HepG2 (cell line): Measurements from ENCODE around the gene TBX21. TPM values are rescaled to one million over a fixed set of nuclear protein-coding genes. Genes with fewer than 3 reads are reported as not detected.
A peak's percentile ranks its signal among the peaks of the same experiment; 100 is the strongest.

Experiments used
- BCLAF1 ChIP-seq: fragments of 450-650 bp; IDR thresholded peaks from 2 replicates; pipeline ENCODE4 v1.6.1; 2017; ENCODE audit warnings: mild to moderate bottlenecking
- CBX1 ChIP-seq: IDR thresholded peaks from one replicate; pipeline ENCODE4 v1.6.1; 2016; ENCODE audit warnings: antibody characterized with exemption, low read depth
- CC2D1A ChIP-seq: sonication (generic); formaldehyde crosslinking; IDR thresholded peaks from 2 replicates; pipeline ENCODE4 v1.8.1; 2023; ENCODE audit warnings: mild to moderate bottlenecking, missing genetic modification reagents
- CERS6 ChIP-seq: sonication (generic); formaldehyde crosslinking; IDR thresholded peaks from 2 replicates; pipeline ENCODE4 v1.5.0; 2020; ENCODE audit warnings: missing genetic modification reagents
- HINFP ChIP-seq: sonication (generic); formaldehyde crosslinking; IDR thresholded peaks from 2 replicates; pipeline ENCODE4 v1.4.0; 2020; ENCODE audit warnings: low read depth, mild to moderate bottlenecking, missing genetic modification reagents
- IKZF4 ChIP-seq: sonication (generic); formaldehyde crosslinking; IDR thresholded peaks from 2 replicates; pipeline ENCODE4 v1.5.1; 2020; ENCODE audit warnings: borderline replicate concordance, mild to moderate bottlenecking, low read depth, missing genetic modification reagents; ENCODE audit errors: not compliant biosample characterization
- MAFK ChIP-seq, 2 experiments: IDR thresholded peaks in 1 of 2; conservative IDR thresholded peaks in 1 of 2; 2 replicates each; pipeline ENCODE4 v1.6.1; 2011; ENCODE audit warnings: improper control_type of control experiment in 2 of 2, low read length in 2 of 2
- MATR3 ChIP-seq: sonication (generic); formaldehyde crosslinking; IDR thresholded peaks from 2 replicates; pipeline ENCODE4 v1.4.0; 2020; ENCODE audit warnings: missing genetic modification reagents
- RFX5 ChIP-seq: IDR thresholded peaks from 2 replicates; pipeline ENCODE4 v1.6.1; 2011; ENCODE audit warnings: low read depth, low read length, improper control_type of control experiment
- SALL2 ChIP-seq: sonication (generic); formaldehyde crosslinking; IDR thresholded peaks from 2 replicates; pipeline ENCODE4 v1.8.1; 2023; ENCODE audit warnings: mild to moderate bottlenecking, missing genetic modification reagents, inconsistent platforms
- TBX3 ChIP-seq: fragments of 450-650 bp; IDR thresholded peaks from 2 replicates; pipeline ENCODE4 v1.6.1; 2017; ENCODE audit warnings: antibody characterized with exemption, mild to moderate bottlenecking, inconsistent platforms, borderline replicate concordance
- TP53 ChIP-seq: sonication (generic); formaldehyde crosslinking; conservative IDR thresholded peaks from 2 replicates; pipeline ENCODE4 v1.4.0; 2020; ENCODE audit warnings: missing genetic modification reagents
- ZBTB26 ChIP-seq: IDR thresholded peaks from 2 replicates; pipeline ENCODE4 v1.6.1; 2016; ENCODE audit warnings: missing compliant biosample characterization, missing genetic modification reagents, borderline replicate concordance
- ZEB1 ChIP-seq: IDR thresholded peaks from 2 replicates; pipeline ENCODE4 v1.6.1; 2012; ENCODE audit warnings: mild to moderate bottlenecking, low read depth, inconsistent platforms; ENCODE audit not compliant: insufficient replicate concordance
- ZFY ChIP-seq: sonication (generic); formaldehyde crosslinking; IDR thresholded peaks from 2 replicates; pipeline ENCODE4 v1.4.0; 2020; ENCODE audit warnings: missing genetic modification reagents
- ZNF275 ChIP-seq: sonication (generic); formaldehyde crosslinking; IDR thresholded peaks from 2 replicates; pipeline ENCODE4 v1.8.0; 2022; ENCODE audit warnings: missing genetic modification reagents, mild to moderate bottlenecking, inconsistent platforms, borderline replicate concordance
- ZNF280B ChIP-seq: sonication (generic); formaldehyde crosslinking; IDR thresholded peaks from 2 replicates; pipeline ENCODE4 v1.5.0; 2020; ENCODE audit warnings: missing genetic modification reagents, mild to moderate bottlenecking, borderline replicate concordance
- ZNF33B ChIP-seq: sonication (generic); formaldehyde crosslinking; IDR thresholded peaks from 2 replicates; pipeline ENCODE4 v1.5.1; 2020; ENCODE audit warnings: mild to moderate bottlenecking, missing genetic modification reagents
- ZNF451 ChIP-seq: sonication (generic); formaldehyde crosslinking; IDR thresholded peaks from 2 replicates; pipeline ENCODE4 v1.5.0; 2020; ENCODE audit warnings: mild to moderate bottlenecking, missing genetic modification reagents
- ZNF546 ChIP-seq: sonication (generic); formaldehyde crosslinking; conservative IDR thresholded peaks from 2 replicates; pipeline ENCODE4 v1.8.1; 2023; ENCODE audit warnings: mild to moderate bottlenecking, missing genetic modification reagents
- polyA plus RNA-seq, 8 experiments: library from polyadenylated mRNA; depleted of rRNA in 3 of 8; stranded (reverse) in 7 of 8; unstranded in 1 of 8; fragments of >200 nt; fragmentation: Illumina TruSeq in 4 of 8; extraction: Trizol in 4 of 8; gene quantifications; 2 replicates each; pipeline versions ENCODE4 v1.2.1 to v1.2.3, GENCODE V29; 2011 to 2016; ENCODE audit warnings: low read depth in 4 of 8, missing spikeins in 1 of 8, mixed read lengths in 1 of 8; ENCODE audit not compliant: insufficient read depth in 1 of 8
- total RNA-seq, 5 experiments: library from RNA; depleted of rRNA; stranded (reverse); fragments of >200 nt; fragmentation: Illumina TruSeq; extraction: Trizol; gene quantifications; 2 replicates each; pipeline ENCODE4 v1.2.3, GENCODE V29; 2016; ENCODE audit warnings: low read depth in 1 of 5

TBX21 gene
- total and polyA plus RNA-seq, 2 of the 13 experiments (the other 11 are each of a cell fraction or from before 2014, with no cell fraction given): not detected

GRCh38 chr17:47693731-47694580 lies 39.1 kb upstream of the TBX21 start, which contains the start of gene TBKBP1 (continued):
- TF ChIP-seq ZBTB26 (CRISPR knock-in tag): no peak
- no peak for TF ChIP-seq RFX5
- no peak for TF ChIP-seq BCLAF1
- no peak for TF ChIP-seq IKZF4
- no peak for TF ChIP-seq TBX3
- no peak for TF ChIP-seq ZNF275 (CRISPR knock-in tag)
- TF ChIP-seq ZNF546 (CRISPR knock-in tag): no peak
- no peak for TF ChIP-seq CBX1
- no peak for TF ChIP-seq ZNF451 (CRISPR knock-in tag)
- TF ChIP-seq ZEB1: no peak
- no peak for TF ChIP-seq MATR3
- TF ChIP-seq ZFY (CRISPR knock-in tag): peak; percentile 40; the same call in 1 of the 2 replicates
- no peak for TF ChIP-seq SALL2 (CRISPR knock-in tag)
- TF ChIP-seq HINFP (CRISPR knock-in tag): no peak
- no peak for TF ChIP-seq ZNF33B (CRISPR knock-in tag)
- TF ChIP-seq CERS6 (CRISPR knock-in tag): no peak
- no peak for TF ChIP-seq CC2D1A (CRISPR knock-in tag)
- TF ChIP-seq ZNF280B (CRISPR knock-in tag): no peak
- no peak for TF ChIP-seq MAFK (conservative IDR thresholded peaks at IDR 0.05 in 1 of 2, IDR thresholded peaks at IDR 0.05 in 1 of 2; ENCODE audit: low read length in 2 of 2)
- TF ChIP-seq TP53 (CRISPR knock-in tag): no peak
